ENCODE measurements around the gene ARHGAP45.
A peak's percentile ranks its signal among the peaks of the same experiment; 100 is the strongest.
"Not testable (repeated sequence)": the region's sequence is repeated elsewhere in the genome, so short reads cannot be mapped to it uniquely, and the experiment has no call there.

ARHGAP45 gene

GRCh38 chr19:1066748-1067340 is at the start of gene ARHGAP45:
Gene ARHGAP45 (plus strand): TSS chr19:1067167. CDS start chr19:1067406, 239 bp downstream.
- peak; percentile 63 for DNase-seq (ENCODE audit: low read depth, low spot score)

DNA sequence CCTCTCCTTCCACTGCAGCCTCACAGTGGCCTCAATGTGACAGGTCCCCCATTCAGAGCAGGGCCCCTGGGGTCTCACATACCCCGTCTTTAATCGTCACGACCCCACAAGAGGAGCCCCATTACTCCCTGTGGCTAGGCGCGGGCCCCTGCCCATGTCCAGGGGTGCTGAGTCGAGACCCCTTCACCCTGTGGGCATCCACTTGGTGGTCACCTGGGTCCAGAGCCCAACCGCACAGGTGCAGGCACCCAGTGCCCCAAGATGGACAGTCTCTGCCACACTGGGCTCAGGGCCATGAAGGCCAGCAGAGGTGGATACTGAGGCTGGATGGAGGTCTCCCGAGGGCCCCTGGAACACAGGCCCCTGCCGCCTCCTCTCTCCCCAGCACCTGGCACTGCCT is 49.1 kb upstream of the ARHGAP45 start:
- no peak for DNase-seq (ENCODE audit: low read depth, low spot score)

DNA sequence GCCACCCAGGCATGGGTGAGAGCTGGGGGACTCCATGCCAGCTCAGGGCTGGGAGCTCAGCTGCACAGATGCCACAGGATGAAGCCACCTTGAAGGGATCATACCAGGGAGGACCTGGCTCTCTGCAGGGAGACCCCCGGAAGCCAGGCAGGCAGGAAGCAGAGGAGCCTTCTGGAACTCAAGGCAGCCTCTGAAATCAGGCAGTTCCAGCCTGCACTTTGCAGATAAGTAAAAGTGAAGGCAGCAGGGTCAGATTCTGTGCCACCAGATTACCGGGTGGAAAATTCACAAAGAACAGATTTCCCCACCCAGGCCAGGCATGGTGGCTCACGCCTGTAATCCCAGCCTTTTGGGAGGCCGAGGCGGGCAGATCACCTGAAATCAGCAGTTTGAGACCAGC is 48.6 kb upstream of the ARHGAP45 start:
- DNase-seq (ENCODE audit: low read depth, low spot score), result no peak

DNA sequence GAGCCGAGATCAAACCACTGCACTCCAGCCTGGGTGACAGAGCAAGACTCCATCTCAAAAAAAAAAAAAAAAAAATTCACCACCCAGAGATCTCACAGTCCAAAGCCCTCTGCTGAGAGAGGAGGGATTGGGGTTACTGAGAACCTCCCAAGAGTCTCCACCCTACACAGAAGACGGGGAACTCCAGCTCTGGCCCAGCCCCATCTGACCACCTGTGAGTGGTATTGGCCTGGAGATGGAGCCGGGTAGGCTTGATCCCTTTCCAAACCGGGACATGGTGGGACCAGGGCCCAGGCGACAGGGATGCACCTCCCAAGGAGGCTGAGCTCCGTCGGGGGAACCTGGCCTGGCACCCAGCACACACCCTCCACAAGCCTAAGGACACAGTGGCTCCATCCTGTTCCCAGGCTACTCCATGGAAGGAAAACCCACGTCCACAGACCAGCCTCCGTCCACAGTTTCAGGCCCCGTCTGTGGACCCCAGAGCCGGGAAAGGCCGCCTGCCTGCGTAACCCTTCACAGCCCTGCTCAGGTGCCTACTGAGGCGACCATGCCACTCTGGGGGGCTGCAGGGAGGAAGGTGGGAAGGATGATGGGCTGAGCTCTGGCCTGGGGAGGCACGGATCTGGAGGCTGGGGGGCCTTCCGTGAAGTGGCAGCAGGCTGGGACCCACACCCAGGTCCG is 47.9 kb upstream of the ARHGAP45 start:
- DNase-seq (ENCODE audit: low read depth, low spot score), result no peak

DNA sequence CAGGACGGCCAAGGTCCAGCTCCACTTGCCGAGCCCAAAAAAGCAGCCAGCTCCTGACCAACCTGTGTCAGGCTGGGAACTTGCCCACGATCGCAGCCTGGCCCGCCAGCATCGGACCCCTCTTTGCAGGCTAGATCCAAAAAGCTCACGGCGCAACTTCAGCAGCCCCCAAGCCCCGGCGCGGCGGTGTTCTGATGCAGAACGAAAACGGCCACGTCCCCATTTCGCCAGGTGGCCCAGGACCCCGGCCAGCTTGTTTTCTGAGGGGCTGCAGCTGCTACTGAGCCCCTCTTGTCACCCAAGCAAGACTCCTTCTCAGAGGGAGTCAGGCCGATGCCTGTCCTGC is 47.4 kb upstream of the ARHGAP45 start:
- no peak for DNase-seq (ENCODE audit: low read depth, low spot score)

DNA sequence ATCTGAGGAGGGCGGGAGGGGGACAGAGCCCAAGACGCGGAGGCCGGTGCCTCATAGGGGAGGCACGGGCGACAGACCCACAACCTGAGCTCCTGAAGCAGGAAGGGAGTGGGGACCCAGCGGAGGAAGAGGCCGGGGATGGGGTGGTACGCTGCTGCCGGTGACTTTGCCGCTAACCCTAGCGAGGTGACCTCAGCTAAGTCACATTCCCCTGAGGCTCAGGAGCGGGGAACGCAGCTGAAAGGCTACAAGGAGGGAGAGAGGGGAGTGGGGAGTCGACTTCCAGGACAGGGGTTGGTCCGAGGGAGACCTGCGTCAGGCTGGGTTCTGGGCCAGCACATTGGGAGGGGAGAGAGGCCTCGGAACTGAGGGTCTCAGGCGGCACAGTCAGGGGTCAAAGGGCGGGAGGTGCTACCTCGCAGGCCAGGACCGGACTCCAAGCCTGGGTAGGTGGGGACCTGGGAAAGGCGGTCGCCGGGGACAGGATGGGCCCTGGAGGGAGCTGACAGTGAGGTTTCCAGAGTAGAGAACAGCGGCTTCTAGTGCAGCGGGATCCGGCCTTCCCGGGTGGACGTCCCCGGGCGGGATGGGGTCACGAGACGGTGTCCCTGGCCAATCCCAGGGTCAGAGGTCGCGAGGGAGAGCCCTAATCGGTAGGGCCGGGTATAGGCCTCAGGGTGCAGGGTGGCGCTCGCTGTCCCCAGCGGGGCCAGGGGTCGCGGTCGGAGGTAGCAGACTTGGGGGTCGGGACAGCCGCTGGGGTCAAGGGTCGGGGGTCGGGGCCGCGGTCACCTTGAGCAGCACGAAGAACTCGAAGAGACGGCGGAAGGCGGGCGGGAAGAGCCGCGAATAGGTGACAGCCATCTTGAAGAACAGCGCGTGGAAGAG is 46.7 kb upstream of the ARHGAP45 start:
- no peak for DNase-seq (ENCODE audit: low read depth, low spot score)

DNA sequence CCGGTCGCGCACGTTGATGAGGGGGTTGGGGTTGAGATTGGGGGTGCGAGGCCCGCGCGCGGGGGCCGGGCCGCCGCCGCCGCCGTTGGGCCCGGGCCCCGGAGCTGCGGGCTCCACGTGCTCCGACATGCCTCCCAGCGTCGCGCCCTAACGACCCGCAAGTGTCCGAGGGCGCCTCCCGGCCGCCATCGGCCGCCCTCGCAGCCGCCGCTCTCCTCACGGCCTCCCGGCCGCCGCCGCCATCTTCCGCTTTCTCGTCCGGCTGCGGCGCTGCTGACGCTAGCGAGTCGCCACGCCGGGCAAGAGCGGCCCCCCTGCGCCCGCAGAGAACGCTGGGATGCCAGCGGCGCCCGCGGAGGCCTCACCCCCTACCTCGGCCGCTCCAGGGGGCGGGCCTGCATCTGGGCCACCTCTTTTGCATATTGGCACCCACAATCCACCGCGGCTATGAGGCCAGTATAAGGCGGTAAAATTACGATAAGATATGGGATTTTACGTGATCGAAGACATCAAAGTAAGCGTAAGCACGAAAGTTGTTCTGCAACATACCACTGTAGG is 46.0 kb upstream of the ARHGAP45 start, which contains the start of gene TMEM259:
TSS of gene TMEM259 (minus strand) at position 256 of the 558 bp plus-strand sequence. CDS start at position 129, 127 bp downstream.
- DNase-seq (ENCODE audit: low read depth, low spot score), result peak; percentile 92

GRCh38 chr19:1023883-1024188 is 43.1 kb upstream of the ARHGAP45 start:
- DNase-seq (ENCODE audit: low read depth, low spot score), result not testable (repeated sequence)

GRCh38 chr19:1025080-1025479 is 41.9 kb upstream of the ARHGAP45 start:
- not testable (repeated sequence) for DNase-seq (ENCODE audit: low read depth, low spot score)

DNA sequence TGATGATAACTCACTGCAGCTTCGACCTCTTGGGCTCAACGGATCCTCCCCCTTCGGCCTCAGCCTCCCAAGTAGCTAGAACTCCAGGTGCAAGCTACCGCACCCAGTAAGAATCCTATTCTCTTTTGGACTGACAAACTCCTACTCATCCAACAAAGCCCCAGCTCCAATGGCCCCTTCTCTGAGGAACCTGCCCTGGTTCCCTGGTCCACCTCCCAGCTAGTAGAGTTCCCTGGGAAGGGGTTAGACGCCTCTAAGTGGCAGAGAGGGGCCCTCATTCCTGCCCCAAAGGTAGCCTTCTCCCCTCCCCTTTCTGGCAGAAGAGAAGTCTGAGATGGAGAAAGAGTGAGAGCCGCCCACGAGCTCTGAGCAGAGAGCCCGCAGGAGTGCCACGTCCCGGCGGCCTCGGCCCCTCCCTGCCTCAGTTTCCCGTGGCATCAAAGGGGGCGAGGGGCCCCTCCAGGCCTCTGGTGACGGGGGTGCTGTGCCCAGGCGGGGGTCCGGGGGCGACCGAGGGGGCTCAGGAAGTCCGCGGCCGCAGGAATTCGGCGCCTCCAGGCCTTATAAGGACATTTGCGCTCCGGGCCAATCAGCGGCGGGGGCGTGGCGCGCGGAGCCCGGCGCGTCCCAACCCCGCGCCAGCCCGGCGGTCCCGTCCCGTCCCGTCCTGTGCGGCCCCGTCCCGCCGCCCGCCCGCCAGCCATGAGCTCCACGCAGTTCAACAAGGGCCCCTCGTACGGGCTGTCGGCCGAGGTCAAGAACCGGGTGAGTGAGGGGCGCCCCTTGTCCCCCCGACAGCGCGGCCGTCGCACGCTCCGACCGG is 40.8 kb upstream of the ARHGAP45 start, which contains the start of gene CNN2:
TSS of gene CNN2 (plus strand) at position 649 of the 823 bp plus-strand sequence. CDS start at position 703, 54 bp downstream.
- no peak for DNase-seq (ENCODE audit: low read depth, low spot score)

- no peak for DNase-seq (ENCODE audit: low read depth, low spot score)
Measured at GRCh38 chr19:1026783-1027649, 40.0 kb upstream of the ARHGAP45 start.

GRCh38 chr19:1027650-1028061 is 39.3 kb upstream of the ARHGAP45 start:
- no peak for DNase-seq (ENCODE audit: low read depth, low spot score)

- DNase-seq (ENCODE audit: low read depth, low spot score), result no peak
Measured at GRCh38 chr19:1028062-1028926, 38.7 kb upstream of the ARHGAP45 start.

DNA sequence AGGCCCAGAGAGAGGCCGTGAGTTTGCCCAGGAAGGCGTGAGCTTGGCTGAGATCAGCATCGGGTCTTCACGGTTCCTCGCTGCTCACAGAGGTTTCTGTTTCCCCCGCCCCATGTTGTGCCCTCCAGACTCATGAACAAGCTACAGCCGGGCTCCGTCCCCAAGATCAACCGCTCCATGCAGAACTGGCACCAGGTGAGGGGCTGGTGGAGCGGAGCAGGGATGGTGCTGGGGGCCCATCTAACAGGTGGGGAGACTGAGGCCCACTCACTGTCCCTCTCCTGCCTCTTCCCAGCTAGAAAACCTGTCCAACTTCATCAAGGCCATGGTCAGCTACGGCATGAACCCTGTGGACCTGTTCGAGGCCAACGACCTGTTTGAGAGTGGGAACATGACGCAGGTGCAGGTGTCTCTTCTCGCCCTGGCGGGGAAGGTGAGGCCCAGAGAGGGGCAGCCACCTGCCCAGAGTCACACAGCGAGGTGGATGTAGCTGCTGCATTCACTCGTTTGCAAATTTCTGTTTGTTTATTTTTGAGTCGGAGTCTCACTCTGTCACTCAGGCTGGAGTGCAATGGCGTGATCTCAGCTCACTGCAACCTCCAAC is 34.6 kb upstream of the ARHGAP45 start:
- DNase-seq (ENCODE audit: low read depth, low spot score), result no peak

GRCh38 chr19:1035998-1036621 is 30.9 kb upstream of the ARHGAP45 start:
- DNase-seq (ENCODE audit: low read depth, low spot score), result no peak

DNA sequence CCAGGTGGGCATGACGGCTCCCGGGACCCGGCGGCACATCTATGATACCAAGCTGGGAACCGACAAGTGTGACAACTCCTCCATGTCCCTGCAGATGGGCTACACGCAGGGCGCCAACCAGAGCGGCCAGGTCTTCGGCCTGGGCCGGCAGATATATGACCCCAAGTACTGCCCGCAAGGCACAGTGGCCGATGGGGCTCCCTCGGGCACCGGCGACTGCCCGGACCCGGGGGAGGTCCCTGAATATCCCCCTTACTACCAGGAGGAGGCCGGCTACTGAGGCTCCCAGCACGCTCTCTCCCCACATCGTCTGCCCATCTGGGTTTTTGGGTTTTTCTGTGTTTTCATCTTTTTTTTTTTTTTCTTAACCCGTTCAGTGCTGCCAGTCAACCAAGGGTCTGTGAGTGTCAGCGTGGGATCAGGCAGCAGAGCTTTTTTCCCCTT is 29.3 kb upstream of the ARHGAP45 start:
- no peak for DNase-seq (ENCODE audit: low read depth, low spot score)

DNA sequence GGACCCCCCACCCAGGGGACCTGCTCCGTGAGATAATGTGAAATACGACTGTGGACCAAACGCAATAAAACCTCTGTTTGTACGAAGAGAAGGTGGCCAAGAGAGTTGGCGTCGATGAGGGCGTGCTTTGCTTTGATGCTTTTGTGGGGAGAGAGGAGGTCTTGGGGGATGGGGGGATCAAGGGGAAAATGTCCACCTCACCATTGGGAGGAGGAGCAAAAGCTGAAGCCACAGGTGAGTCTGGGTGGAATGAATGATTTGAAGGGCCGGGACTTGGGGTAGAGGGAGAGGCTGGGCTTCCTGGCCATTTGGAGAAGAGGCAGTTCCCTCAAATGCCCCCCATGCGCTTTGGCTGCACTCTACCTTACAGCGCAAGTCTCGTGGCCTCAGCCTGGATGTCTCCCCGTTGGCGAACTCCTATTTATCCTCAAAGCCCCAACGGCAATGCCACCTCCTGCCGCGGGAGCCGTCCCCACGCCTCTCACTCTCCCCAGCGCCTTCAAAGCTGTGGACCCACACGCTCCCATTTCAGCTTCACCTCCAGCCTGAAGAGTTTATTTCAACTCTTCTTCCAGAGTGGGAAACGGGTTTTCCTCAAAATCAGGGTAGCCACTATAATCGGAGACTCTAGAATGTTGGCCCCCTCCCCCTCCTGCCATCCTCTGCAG is 27.9 kb upstream of the ARHGAP45 start:
- no peak for DNase-seq (ENCODE audit: low read depth, low spot score)

All from activated naive CD8-positive, alpha-beta T cell treated with anti-CD3 and anti-CD28 coated beads, Interleukin-2, amount 50 U/mL, for 16 hours (primary cell).